ENCODE data around the gene SOWAHA.

DNA sequence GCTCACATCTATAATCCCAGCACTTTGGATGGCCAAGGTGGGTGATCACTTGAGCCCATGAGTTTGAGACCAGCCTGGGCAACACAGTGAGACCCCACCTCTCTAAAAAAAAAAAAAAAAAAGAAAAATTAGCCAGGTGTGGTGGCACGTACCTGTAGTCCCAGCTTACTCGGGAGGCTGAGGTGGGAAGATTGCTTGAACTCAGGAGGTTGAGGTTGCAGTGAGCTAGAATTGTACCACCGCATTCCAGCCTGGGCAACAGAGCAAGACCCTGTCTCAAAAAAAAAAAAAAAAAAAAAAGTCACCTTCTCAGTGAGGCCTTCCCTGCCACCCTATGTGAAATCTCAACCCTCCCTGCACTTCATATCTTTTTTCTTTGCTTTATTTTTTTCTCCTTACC, 22.1 kb upstream of the SOWAHA start:
- TF ChIP-seq ZNF274 (IDR thresholded peaks at IDR 0.05; ENCODE audit: insufficient read depth, insufficient read length) (no peak), CREB1 (IDR thresholded peaks at IDR 0.05; ENCODE audit: low read depth) (no peak)

Data from GM12878 (cell line).